ENCODE measurements around the gene TASP1. TPM values are rescaled to one million over a fixed set of nuclear protein-coding genes. Genes with fewer than 3 reads are reported as not detected.

TASP1 gene
- total and polyA plus RNA-seq, 10 of the 15 experiments (the other 5 are each of a cell fraction or from before 2014, with no cell fraction given) = 7.4 to 17.8 (median 10.5) TPM

GRCh38 chr20:13478366-13478765, 160.4 kb downstream of the TASP1 start:
- Histone ChIP-seq H3K36me3 (ENCODE audit: control insufficient read depth in 2 of 2, insufficient read depth in 2 of 2, low read length in 1 of 2) (no peaks in the 10 kb centered on the region; a peak in 1 of 4 replicates), H3K9me3 (replicated peaks; ENCODE audit: control insufficient read depth, insufficient read depth, low read length) (no peaks in the 10 kb centered on the region), H3K27me3 (replicated peaks in 1 of 2; ENCODE audit: control insufficient read depth in 2 of 2, insufficient read depth in 2 of 2, low read length in 1 of 2) (no peaks in the 10 kb centered on the region), H3K79me2 (ENCODE audit: control insufficient read depth, insufficient read depth, low read length) (no peaks in the 10 kb centered on the region), H3K27ac (ENCODE audit: control insufficient read depth, insufficient read depth) (no peak overlapping the region), H2AFZ (ENCODE audit: control insufficient read depth, low read depth, low read length) (no peak overlapping the region), H3K4me1 (ENCODE audit: control insufficient read depth, insufficient read depth, low read length) (no peaks in the 10 kb centered on the region), H3K4me2 (ENCODE audit: control insufficient read depth, insufficient read depth) (no peak overlapping the region), H4K20me1 (ENCODE audit: control insufficient read depth, insufficient read depth) (no peaks in the 10 kb centered on the region), H3K9ac (ENCODE audit: control insufficient read depth, insufficient read depth, low read length) (no peak overlapping the region), H3K4me3 (no peak overlapping the region)
- no peak for ATAC-seq
- intact Hi-C loops (cut with micrococcal nuclease; ENCODE audit: unreplicated experiment) = no loop called here
- CTCF ChIA-PET = interaction anchor here (2.5 kb wide), 1 partner anchor 18 kb away, joined by 13 read pairs; no protein-coding TSS in a partner anchor
- DNase-seq (ENCODE audit: low read depth, low spot score) = no peak
- POLR2A ChIA-PET = no interaction called here
- FAIRE-seq = no peak
- WGBS (ENCODE audit: insufficient coverage, insufficient replicate concordance, low lambda C conversion rate, missing lambda C conversion rate) = 98% methylated on average over 2 of the region's 2 CpGs
- no TSS peak for BruUV-seq (replicated peaks)
- RAD21 ChIA-PET (ENCODE audit: unreplicated experiment) = interaction anchor here (0.7 kb wide), 1 partner anchor 147 kb away, joined by 3 read pairs; no protein-coding TSS in a partner anchor
- in situ Hi-C loops (cut with MboI) = no loop called here
- SMC1A ChIA-PET (ENCODE audit: uncharacterized antibody, unreplicated experiment) = interaction anchor here (0.6 kb wide), 1 partner anchor 16 kb away, joined by 3 read pairs; no protein-coding TSS in a partner anchor
- TF ChIP-seq HDAC6 (IDR thresholded peaks at IDR 0.05; ENCODE audit: unreplicated experiment) (no peak), SREBF1 (IDR thresholded peaks at IDR 0.05; ENCODE audit: low read length) (no peak), NBN (IDR thresholded peaks at IDR 0.05) (no peak), CBX3 (IDR thresholded peaks at IDR 0.05; ENCODE audit: borderline replicate concordance, low read depth) (no peak), PKNOX1 (IDR thresholded peaks at IDR 0.05) (no peak), POLR2A (IDR thresholded peaks at IDR 0.05; ENCODE audit: low read depth, low read length) (no peak), RFX5 (IDR thresholded peaks at IDR 0.05; ENCODE audit: low read depth, low read length) (no peak), WRNIP1 (IDR thresholded peaks at IDR 0.05; ENCODE audit: borderline replicate concordance, low read depth, low read length) (no peak), CBX5 (IDR thresholded peaks at IDR 0.05; ENCODE audit: low read depth) (no peak), DPF2 (IDR thresholded peaks at IDR 0.05) (no peak), TBL1XR1 (IDR thresholded peaks at IDR 0.05; ENCODE audit: low read depth, low read length) (no peak), BCL3 (IDR thresholded peaks at IDR 0.05; ENCODE audit: borderline replicate concordance, insufficient read depth, low read depth, low read length, poor library complexity, severe bottlenecking) (no peak)
- TF ChIP-seq, protein P1, sequence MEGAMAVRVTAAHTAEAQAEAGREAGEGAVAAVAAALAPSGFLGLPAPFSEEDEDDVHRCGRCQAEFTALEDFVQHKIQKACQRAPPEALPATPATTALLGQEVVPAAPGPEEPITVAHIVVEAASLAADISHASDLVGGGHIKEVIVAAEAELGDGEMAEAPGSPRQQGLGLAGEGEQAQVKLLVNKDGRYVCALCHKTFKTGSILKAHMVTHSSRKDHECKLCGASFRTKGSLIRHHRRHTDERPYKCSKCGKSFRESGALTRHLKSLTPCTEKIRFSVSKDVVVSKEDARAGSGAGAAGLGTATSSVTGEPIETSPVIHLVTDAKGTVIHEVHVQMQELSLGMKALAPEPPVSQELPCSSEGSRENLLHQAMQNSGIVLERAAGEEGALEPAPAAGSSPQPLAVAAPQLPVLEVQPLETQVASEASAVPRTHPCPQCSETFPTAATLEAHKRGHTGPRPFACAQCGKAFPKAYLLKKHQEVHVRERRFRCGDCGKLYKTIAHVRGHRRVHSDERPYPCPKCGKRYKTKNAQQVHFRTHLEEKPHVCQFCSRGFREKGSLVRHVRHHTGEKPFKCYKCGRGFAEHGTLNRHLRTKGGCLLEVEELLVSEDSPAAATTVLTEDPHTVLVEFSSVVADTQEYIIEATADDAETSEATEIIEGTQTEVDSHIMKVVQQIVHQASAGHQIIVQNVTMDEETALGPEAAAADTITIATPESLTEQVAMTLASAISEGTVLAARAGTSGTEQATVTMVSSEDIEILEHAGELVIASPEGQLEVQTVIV (IDR thresholded peaks at IDR 0.05; ENCODE audit: borderline replicate concordance, partially characterized antibody) = no peak
- TF ChIP-seq, protein P2, sequence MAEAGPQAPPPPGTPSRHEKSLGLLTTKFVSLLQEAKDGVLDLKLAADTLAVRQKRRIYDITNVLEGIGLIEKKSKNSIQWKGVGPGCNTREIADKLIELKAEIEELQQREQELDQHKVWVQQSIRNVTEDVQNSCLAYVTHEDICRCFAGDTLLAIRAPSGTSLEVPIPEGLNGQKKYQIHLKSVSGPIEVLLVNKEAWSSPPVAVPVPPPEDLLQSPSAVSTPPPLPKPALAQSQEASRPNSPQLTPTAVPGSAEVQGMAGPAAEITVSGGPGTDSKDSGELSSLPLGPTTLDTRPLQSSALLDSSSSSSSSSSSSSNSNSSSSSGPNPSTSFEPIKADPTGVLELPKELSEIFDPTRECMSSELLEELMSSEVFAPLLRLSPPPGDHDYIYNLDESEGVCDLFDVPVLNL (IDR thresholded peaks at IDR 0.05; ENCODE audit: low read depth, low read length) = no peak
- TF ChIP-seq, protein P3, sequence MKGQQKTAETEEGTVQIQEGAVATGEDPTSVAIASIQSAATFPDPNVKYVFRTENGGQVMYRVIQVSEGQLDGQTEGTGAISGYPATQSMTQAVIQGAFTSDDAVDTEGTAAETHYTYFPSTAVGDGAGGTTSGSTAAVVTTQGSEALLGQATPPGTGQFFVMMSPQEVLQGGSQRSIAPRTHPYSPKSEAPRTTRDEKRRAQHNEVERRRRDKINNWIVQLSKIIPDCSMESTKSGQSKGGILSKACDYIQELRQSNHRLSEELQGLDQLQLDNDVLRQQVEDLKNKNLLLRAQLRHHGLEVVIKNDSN (IDR thresholded peaks at IDR 0.05; ENCODE audit: borderline replicate concordance, extremely low read length, insufficient read depth, low read depth, low read length) = no peak

Measured in GM12878 (cell line).